ENCODE data around the gene DZIP1L.

GRCh38 chr3:138065949-138066348, 49.5 kb downstream of the DZIP1L start:
- TF ChIP-seq CTCF (IDR thresholded peaks at IDR 0.05; ENCODE audit: extremely low read depth in 1 of 2, insufficient read depth in 1 of 2, low read depth in 1 of 2, low read length in 2 of 2) (no peak), POLR2AphosphoS5 (IDR thresholded peaks at IDR 0.05; ENCODE audit: insufficient read depth, low read depth, low read length) (no peak), EZH2 (IDR thresholded peaks at IDR 0.05; ENCODE audit: borderline replicate concordance, low read depth, low read length, severe bottlenecking) (no peak), MYC (IDR thresholded peaks at IDR 0.05; ENCODE audit: low read depth, low read length) (no peak), POLR2A (IDR thresholded peaks at IDR 0.05; ENCODE audit: low read depth, low read length) (no peak), FOS (IDR thresholded peaks at IDR 0.05; ENCODE audit: borderline replicate concordance, insufficient read depth, low read length) (no peak), MAX (IDR thresholded peaks at IDR 0.05; ENCODE audit: insufficient read depth, insufficient read length) (no peak)

Data from endothelial cell of umbilical vein (primary cell).